ENCODE data around the gene STUB1.

DNA sequence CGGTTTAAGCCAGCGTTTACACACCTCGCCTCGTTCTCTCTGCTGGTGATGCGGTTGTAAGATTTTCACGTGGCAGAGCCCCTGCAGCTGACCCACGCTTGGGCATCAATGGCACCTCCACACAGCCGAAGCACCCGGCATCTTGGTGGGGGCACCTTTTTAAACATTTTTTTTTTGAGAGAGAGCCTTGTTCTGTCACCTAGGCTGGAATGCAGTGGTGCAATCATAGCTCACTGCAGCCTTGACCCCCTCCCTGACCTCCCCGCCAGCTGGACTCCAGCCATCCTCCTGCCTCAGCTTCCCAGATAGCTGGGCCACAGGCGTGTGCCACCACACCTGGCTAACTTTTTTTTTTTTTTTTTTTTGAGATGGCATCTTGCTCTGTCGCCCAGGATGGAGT lies 26.2 kb upstream of the STUB1 start:
- TF ChIP-seq, protein P1, sequence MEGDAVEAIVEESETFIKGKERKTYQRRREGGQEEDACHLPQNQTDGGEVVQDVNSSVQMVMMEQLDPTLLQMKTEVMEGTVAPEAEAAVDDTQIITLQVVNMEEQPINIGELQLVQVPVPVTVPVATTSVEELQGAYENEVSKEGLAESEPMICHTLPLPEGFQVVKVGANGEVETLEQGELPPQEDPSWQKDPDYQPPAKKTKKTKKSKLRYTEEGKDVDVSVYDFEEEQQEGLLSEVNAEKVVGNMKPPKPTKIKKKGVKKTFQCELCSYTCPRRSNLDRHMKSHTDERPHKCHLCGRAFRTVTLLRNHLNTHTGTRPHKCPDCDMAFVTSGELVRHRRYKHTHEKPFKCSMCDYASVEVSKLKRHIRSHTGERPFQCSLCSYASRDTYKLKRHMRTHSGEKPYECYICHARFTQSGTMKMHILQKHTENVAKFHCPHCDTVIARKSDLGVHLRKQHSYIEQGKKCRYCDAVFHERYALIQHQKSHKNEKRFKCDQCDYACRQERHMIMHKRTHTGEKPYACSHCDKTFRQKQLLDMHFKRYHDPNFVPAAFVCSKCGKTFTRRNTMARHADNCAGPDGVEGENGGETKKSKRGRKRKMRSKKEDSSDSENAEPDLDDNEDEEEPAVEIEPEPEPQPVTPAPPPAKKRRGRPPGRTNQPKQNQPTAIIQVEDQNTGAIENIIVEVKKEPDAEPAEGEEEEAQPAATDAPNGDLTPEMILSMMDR (IDR thresholded peaks at IDR 0.05), result no peak
- no peak for TF ChIP-seq POLR2AphosphoS5 (IDR thresholded peaks at IDR 0.05)
